HG03521 (cell line): ENCODE results near the gene CCBE1.

Source experiments
- ATAC-seq: cut with Tn5 transposase; IDR thresholded peaks from one replicate; pipeline ENCODE4 v1.9.1; 2021; ENCODE audit warnings: mild to moderate bottlenecking, moderate library complexity; ENCODE audit not compliant: unreplicated experiment

The CCBE1 gene

GRCh38 chr18:59576541-59577385 is 120.5 kb downstream of the CCBE1 start:
- ATAC-seq = no peak

- ATAC-seq = no peak
Observed at GRCh38 chr18:59575995-59576394, 121.2 kb downstream of the CCBE1 start.

- no peak for ATAC-seq
Observed at GRCh38 chr18:59573962-59574361, 123.3 kb downstream of the CCBE1 start.

- no peak for ATAC-seq
Observed at GRCh38 chr18:59571902-59572301, 125.3 kb downstream of the CCBE1 start.

GRCh38 chr18:59570796-59571195 is 126.4 kb downstream of the CCBE1 start:
- no peak for ATAC-seq

GRCh38 chr18:59570101-59570775 is 127.0 kb downstream of the CCBE1 start:
- ATAC-seq = no peak

GRCh38 chr18:59569390-59569791 is 127.8 kb downstream of the CCBE1 start:
- no peak for ATAC-seq

- no peak for ATAC-seq
Observed at GRCh38 chr18:59567431-59567830, 129.8 kb downstream of the CCBE1 start.

GRCh38 chr18:59566533-59566971 is 130.7 kb downstream of the CCBE1 start:
- ATAC-seq = no peak

GRCh38 chr18:59565957-59566356 is 131.3 kb downstream of the CCBE1 start:
- ATAC-seq = no peak

GRCh38 chr18:59564561-59564960 is 132.7 kb downstream of the CCBE1 start:
- no peak for ATAC-seq

GRCh38 chr18:59563176-59563785 is 133.9 kb downstream of the CCBE1 start:
- no peak for ATAC-seq

GRCh38 chr18:59562751-59563150 is 134.5 kb downstream of the CCBE1 start:
- no peak for ATAC-seq

- ATAC-seq = no peak
Observed at GRCh38 chr18:59561612-59562011, 135.6 kb downstream of the CCBE1 start.

- ATAC-seq = no peak
Observed at GRCh38 chr18:59560556-59560955, 136.7 kb downstream of the CCBE1 start.

- ATAC-seq = no peak
Observed at GRCh38 chr18:59559528-59559927, 137.7 kb downstream of the CCBE1 start.

GRCh38 chr18:59555995-59556659 is 141.1 kb downstream of the CCBE1 start:
- no peak for ATAC-seq

- no peak for ATAC-seq
Observed at GRCh38 chr18:59554796-59555335, 142.4 kb downstream of the CCBE1 start.

- no peak for ATAC-seq
Observed at GRCh38 chr18:59553273-59553870, 143.9 kb downstream of the CCBE1 start.

GRCh38 chr18:59551902-59552635 is 145.2 kb downstream of the CCBE1 start:
- no peak for ATAC-seq
